ENCODE data around the gene PRKCD.

PRKCD gene

GRCh38 chr3:53217175-53217574, 56.2 kb downstream of the PRKCD start:
- no peak for DNase-seq (ENCODE audit: low spot score)

GRCh38 chr3:53218131-53218530, 57.1 kb downstream of the PRKCD start:
- no peak for DNase-seq (ENCODE audit: low spot score)

GRCh38 chr3:53219895-53220483, 59.0 kb downstream of the PRKCD start:
- DNase-seq (ENCODE audit: low spot score), result peak; percentile 94

- DNase-seq (ENCODE audit: low spot score), result no peak
These were observed 60.3 kb downstream of the PRKCD start for GRCh38 chr3:53221345-53221744.

- no peak for DNase-seq (ENCODE audit: low spot score)
These were observed 60.8 kb downstream of the PRKCD start for GRCh38 chr3:53221827-53222182.

GRCh38 chr3:53222183-53222901, 61.3 kb downstream of the PRKCD start:
- peak; percentile 70 for DNase-seq (ENCODE audit: low spot score)

GRCh38 chr3:53223025-53223424, 62.0 kb downstream of the PRKCD start:
- no peak for DNase-seq (ENCODE audit: low spot score)

GRCh38 chr3:53223541-53223966, 62.5 kb downstream of the PRKCD start:
- no peak for DNase-seq (ENCODE audit: low spot score)

- no peak for DNase-seq (ENCODE audit: low spot score)
These were observed 63.0 kb downstream of the PRKCD start for GRCh38 chr3:53224026-53224425.

- no peak for DNase-seq (ENCODE audit: low spot score)
These were observed 63.5 kb downstream of the PRKCD start for GRCh38 chr3:53224536-53224935.

- no peak for DNase-seq (ENCODE audit: low spot score)
These were observed 64.2 kb downstream of the PRKCD start for GRCh38 chr3:53225181-53225580.

- no peak for DNase-seq (ENCODE audit: low spot score)
These were observed 64.6 kb downstream of the PRKCD start for GRCh38 chr3:53225651-53226050.

GRCh38 chr3:53226142-53226840, 65.3 kb downstream of the PRKCD start:
- no peak for DNase-seq (ENCODE audit: low spot score)

- DNase-seq (ENCODE audit: low spot score), result no peak
These were observed 65.9 kb downstream of the PRKCD start for GRCh38 chr3:53226841-53227407.

GRCh38 chr3:53227993-53228885, 67.2 kb downstream of the PRKCD start:
- DNase-seq (ENCODE audit: low spot score), result no peak

- DNase-seq (ENCODE audit: low spot score), result no peak
These were observed 68.2 kb downstream of the PRKCD start for GRCh38 chr3:53229171-53229570.

- no peak for DNase-seq (ENCODE audit: low spot score)
These were observed 68.6 kb downstream of the PRKCD start for GRCh38 chr3:53229606-53230005.

- no peak for DNase-seq (ENCODE audit: low spot score)
These were observed 69.1 kb downstream of the PRKCD start for GRCh38 chr3:53230041-53230621.

GRCh38 chr3:53230789-53231188, 69.8 kb downstream of the PRKCD start:
- DNase-seq (ENCODE audit: low spot score), result no peak

- no peak for DNase-seq (ENCODE audit: low spot score)
These were observed 70.8 kb downstream of the PRKCD start for GRCh38 chr3:53231532-53232511.
